ENCODE measurements around the gene TM9SF4. TPM values are rescaled to one million over a fixed set of nuclear protein-coding genes. Genes with fewer than 3 reads are reported as not detected.
"Not testable (repeated sequence)": the region's sequence is repeated elsewhere in the genome, so short reads cannot be mapped to it uniquely, and the experiment has no call there.

The TM9SF4 gene
- total RNA-seq, 1 donor from 2014 or later, result 29.2 TPM

DNA sequence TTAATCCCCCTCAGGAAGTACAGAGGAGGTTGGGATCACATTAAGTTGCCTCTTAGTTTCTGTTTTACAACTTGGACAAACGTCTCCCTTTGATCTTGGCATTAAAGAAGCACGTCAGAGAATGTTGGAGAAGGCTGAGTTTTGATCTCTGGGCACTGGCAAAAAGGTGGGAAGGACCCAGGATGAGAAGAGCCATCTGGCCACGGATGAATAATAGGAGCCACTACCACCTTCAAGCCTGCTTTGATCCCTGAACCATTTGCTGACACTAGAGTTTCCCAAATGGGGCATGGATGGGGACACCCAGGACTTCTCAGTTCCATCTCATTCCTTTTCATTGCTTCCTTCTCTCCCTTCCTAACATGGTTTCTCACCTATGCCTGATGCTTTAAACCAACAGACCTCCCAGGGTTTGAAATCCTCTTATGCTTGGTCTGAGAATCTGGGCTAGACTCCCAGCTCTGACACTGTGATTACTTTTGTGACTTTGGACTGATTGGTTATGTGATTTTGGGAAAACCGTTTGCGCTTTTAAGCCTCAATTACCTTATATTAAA, 5.8 kb downstream of the TM9SF4 start:
- H3K36me3 ChIP-seq, result peaks cover 0 to 7% of the 10 kb centered on the region in 2 donors
- TF ChIP-seq, protein P1, sequence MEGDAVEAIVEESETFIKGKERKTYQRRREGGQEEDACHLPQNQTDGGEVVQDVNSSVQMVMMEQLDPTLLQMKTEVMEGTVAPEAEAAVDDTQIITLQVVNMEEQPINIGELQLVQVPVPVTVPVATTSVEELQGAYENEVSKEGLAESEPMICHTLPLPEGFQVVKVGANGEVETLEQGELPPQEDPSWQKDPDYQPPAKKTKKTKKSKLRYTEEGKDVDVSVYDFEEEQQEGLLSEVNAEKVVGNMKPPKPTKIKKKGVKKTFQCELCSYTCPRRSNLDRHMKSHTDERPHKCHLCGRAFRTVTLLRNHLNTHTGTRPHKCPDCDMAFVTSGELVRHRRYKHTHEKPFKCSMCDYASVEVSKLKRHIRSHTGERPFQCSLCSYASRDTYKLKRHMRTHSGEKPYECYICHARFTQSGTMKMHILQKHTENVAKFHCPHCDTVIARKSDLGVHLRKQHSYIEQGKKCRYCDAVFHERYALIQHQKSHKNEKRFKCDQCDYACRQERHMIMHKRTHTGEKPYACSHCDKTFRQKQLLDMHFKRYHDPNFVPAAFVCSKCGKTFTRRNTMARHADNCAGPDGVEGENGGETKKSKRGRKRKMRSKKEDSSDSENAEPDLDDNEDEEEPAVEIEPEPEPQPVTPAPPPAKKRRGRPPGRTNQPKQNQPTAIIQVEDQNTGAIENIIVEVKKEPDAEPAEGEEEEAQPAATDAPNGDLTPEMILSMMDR (IDR thresholded peaks at IDR 0.05), result no peak
- DNase-seq (ENCODE audit: low spot score in 2 of 2), result peak in 1 of 2 donors; percentile 5
- H3K4me1 ChIP-seq, result peaks cover 8 to 16% of the 10 kb centered on the region in 2 donors
- H3K4me3 ChIP-seq, result no peak overlapping the region
- no peaks in the 10 kb centered on the region for H3K27me3 ChIP-seq
- no peaks in the 10 kb centered on the region for H3K9me3 ChIP-seq
- no peak overlapping the region for H3K27ac ChIP-seq
- intact Hi-C loops (cut with DNase I), result no loop called here

DNA sequence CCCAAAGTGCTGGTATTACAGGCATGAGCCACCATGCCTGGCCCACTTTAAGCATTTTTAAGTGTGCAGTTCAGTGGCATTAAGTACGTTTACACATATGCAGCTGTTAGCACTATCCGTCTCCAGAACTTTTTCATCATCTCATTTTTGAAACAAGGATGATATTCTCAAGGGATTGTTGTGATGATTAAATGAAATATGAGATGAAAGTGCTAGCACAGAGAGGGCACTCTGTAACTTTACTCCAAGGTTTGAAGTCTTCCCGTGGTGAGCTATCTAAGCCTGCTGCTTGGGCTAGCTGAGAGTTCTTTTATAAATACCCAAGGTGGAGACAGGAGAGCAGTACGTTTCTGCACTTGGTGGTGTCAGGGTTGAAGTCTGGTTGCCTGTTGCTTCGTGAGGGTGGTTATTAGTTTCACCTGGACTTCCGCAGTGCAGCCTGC, 6.6 kb downstream of the TM9SF4 start:
- H3K27me3 ChIP-seq, result no peaks in the 10 kb centered on the region
- peaks cover 0 to 7% of the 10 kb centered on the region in 2 donors for H3K36me3 ChIP-seq
- DNase-seq (ENCODE audit: low spot score in 2 of 2), result peak in 1 of 2 donors; percentile 16
- TF ChIP-seq, protein P1 (IDR thresholded peaks at IDR 0.05), result no peak
- no peaks in the 10 kb centered on the region for H3K9me3 ChIP-seq
- intact Hi-C loops (cut with DNase I), result no loop called here
- peaks cover 2 to 8% of the 10 kb centered on the region in 2 donors for H3K4me1 ChIP-seq
- no peak overlapping the region for H3K4me3 ChIP-seq
- H3K27ac ChIP-seq, result no peak overlapping the region

DNA sequence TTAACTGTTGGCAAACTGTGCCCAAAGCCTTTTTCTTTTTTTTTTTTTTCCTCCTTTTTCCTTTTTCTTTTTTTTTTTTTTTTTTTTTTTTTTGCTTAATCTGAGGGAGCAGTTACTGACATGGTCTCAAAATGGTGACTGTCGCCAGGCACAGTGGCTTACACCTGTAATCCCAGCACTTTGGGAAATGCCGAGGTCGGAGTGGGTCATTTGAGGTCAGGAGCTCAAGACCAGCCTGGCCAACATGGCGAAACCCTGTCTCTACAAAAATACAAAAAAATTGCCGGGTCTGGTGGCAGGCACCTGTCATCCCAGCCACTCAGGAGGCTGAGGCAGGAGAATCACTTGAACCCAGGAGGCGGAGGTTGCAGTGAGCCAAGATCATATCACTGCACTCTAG, 7.3 kb downstream of the TM9SF4 start:
- H3K4me1 ChIP-seq; intact Hi-C loops (cut with DNase I): not testable (repeated sequence)
- peak in 1 of 2 donors; percentile 52 for DNase-seq (ENCODE audit: low spot score in 2 of 2)

DNA sequence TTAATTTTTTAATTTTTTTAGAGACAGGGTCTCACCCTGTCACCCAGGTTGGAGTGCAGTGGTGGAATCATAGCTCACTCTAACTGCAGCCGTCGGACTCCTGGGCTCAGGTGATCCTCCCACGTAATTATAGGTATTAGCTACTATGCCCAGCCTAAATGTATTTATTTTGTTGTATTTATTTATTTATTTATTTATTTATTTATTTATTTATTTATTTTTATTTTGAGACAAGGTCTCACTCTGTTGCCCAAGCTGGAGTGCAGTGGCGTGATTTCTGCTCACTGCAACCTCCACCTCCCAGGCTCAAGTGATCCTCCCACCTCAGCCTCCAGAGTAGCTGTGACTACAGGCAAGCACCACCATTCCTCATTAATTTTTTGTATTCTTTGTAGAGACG, 8.9 kb downstream of the TM9SF4 start:
- H3K4me1 ChIP-seq; H3K27ac ChIP-seq; intact Hi-C loops (cut with DNase I); H3K27me3 ChIP-seq; H3K4me3 ChIP-seq; H3K9me3 ChIP-seq; H3K36me3 ChIP-seq: not testable (repeated sequence)
- DNase-seq (ENCODE audit: low spot score in 2 of 2), result peak in 1 of 2 donors; percentile 4

More for the DNA sequence above, 7.3 kb downstream of the TM9SF4 start:
- H3K27me3 ChIP-seq, H3K9me3 ChIP-seq, H3K27ac ChIP-seq, H3K4me3 ChIP-seq, H3K36me3 ChIP-seq: not testable (repeated sequence)

DNA sequence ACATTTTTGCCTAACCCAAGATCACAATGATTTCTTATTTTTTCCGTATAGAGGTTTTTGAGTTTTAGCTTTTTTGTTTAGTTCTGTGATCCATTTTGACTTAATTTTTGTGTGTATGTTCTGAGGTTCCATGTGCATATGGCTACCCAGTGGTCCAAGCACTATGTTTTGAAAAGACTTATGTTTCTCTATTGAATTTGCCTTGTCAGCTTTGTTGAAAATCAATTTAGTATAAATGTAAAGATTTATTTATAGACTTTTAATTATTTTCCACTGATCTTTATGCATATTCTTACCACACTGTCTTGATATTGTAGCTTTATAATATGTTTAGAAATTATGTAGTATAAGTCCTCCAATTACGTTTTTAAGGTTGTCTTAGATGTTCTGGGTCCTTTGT, 10.2 kb downstream of the TM9SF4 start:
- H3K9me3 ChIP-seq, result no peaks in the 10 kb centered on the region
- H3K36me3 ChIP-seq, result peaks cover 0 to 11% of the 10 kb centered on the region in 2 donors
- no peaks in the 10 kb centered on the region for H3K27me3 ChIP-seq
- no peak for DNase-seq (ENCODE audit: low spot score in 2 of 2)
- no peak overlapping the region for H3K4me3 ChIP-seq
- H3K27ac ChIP-seq, result no peak overlapping the region
- TF ChIP-seq, protein P1 (IDR thresholded peaks at IDR 0.05), result no peak
- intact Hi-C loops (cut with DNase I), result no loop called here
- H3K4me1 ChIP-seq, result no peaks in the 10 kb centered on the region

DNA sequence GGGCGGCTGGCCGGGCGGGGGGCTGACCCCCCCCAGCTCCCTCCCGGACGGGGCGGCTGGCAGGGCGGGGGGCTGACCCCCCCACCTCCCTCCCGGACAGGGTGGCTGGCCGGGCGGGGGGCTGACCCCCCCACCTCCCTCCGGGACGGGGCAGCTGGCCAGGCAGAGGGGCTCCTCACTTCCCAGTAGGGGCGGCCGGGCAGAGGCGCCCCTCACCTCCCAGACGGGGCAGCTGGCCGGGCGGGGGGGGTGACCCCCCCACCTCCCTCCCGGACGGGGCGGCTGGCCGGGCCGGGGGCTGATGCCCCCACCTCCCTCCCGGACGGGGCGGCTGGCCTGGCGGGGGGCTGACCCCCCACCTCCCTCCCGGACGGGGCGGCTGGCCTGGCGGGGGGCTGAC, 12.4 kb downstream of the TM9SF4 start:
- H3K27ac ChIP-seq; H3K9me3 ChIP-seq; H3K36me3 ChIP-seq; intact Hi-C loops (cut with DNase I); DNase-seq (ENCODE audit: low spot score in 2 of 2); H3K4me3 ChIP-seq; H3K4me1 ChIP-seq; H3K27me3 ChIP-seq: not testable (repeated sequence)

DNA sequence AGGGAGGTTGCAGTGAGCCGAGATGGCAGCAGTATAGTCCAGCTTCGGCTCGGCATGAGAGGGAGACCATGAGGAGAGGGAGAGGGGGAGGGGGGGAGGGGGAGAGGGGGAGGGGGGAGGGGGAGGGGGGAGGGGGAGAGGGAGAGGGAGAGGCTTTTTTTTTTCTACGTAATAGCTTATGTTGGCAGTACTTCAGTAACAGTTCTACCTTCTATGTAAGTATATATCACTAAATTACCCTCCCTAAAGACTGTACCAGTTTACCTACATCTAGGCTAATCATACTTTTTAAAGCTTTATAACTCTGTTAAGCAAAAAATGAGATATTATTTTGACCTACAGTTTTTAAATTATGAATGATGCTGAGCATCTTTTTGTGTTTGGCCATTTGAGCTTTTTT, 13.6 kb downstream of the TM9SF4 start:
- no peak overlapping the region for H3K4me3 ChIP-seq
- no peaks in the 10 kb centered on the region for H3K4me1 ChIP-seq
- no peaks in the 10 kb centered on the region for H3K9me3 ChIP-seq
- no peak for DNase-seq (ENCODE audit: low spot score in 2 of 2)
- no peak overlapping the region for H3K27ac ChIP-seq
- TF ChIP-seq, protein P1 (IDR thresholded peaks at IDR 0.05), result no peak
- intact Hi-C loops (cut with DNase I), result no loop called here
- H3K36me3 ChIP-seq, result peaks cover 0 to 8% of the 10 kb centered on the region in 2 donors
- H3K27me3 ChIP-seq, result no peaks in the 10 kb centered on the region
